H1 (cell line): ENCODE results near the gene CCDC18. TPM values are rescaled to one million over a fixed set of nuclear protein-coding genes. Genes with fewer than 3 reads are reported as not detected.

ENCODE experiments used
- polyA plus RNA-seq, 7 experiments: library from polyadenylated mRNA; depleted of rRNA in 3 of 7; stranded (reverse) in 5 of 7; unstranded in 2 of 7; fragments of >200 nt in 5 of 7; fragments of 200-250 nt in 2 of 7; gene quantifications; 1 replicate in 5 of 7; 2 replicates in 1 of 7; 4 replicates in 1 of 7; pipeline versions ENCODE4 v1.2.1 to v1.2.3, GENCODE V29; 2011 to 2013; ENCODE audit warnings: missing spikeins in 2 of 7, mixed read lengths in 2 of 7
- total RNA-seq: library from RNA; stranded (reverse); fragmentation: NEBNext Ultra II Directional; extraction: Animal tissue kit (Norgen Biotek cat#: 25700); gene quantifications from 2 replicates; pipeline ENCODE4 v1.2.1, GENCODE V29; 2021
- TF ChIP-seq, protein P1 (sequence below): IDR thresholded peaks from 2 replicates; pipeline ENCODE4 v1.6.1; 2012; ENCODE audit warnings: inconsistent platforms

The CCDC18 gene
- total and polyA plus RNA-seq, 2 of the 8 experiments (the other 6 are each of a cell fraction or from before 2014, with no cell fraction given), result 3.0 to 21.2 TPM

GRCh38 chr1:93142161-93142560 lies 38.4 kb upstream of the CCDC18 start (continued):
- TF ChIP-seq, protein P1, sequence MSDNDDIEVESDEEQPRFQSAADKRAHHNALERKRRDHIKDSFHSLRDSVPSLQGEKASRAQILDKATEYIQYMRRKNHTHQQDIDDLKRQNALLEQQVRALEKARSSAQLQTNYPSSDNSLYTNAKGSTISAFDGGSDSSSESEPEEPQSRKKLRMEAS, result no peak
